Esophagus squamous epithelium (tissue), 4 donors: ENCODE results near the gene TNFRSF18.

ENCODE experiments used
- CTCF ChIP-seq, 6 experiments: fragments of 450-650 bp in 4 of 6; fragments of 200-600 bp in 2 of 6; sonication (generic) in 2 of 6; IDR thresholded peaks; one replicate each; pipeline ENCODE4 v1.5.1; 2016 to 2019; ENCODE audit warnings: antibody characterized with exemption in 6 of 6, mild to moderate bottlenecking in 4 of 6, moderate library complexity in 4 of 6
- POLR2A ChIP-seq, 4 donors: fragments of 450-650 bp; IDR thresholded peaks; one replicate each; pipeline ENCODE4 v1.6.1; 2017; ENCODE audit warnings: antibody characterized with exemption in 4 of 4, mild to moderate bottlenecking in 4 of 4, moderate library complexity in 3 of 4

GRCh38 chr1:1213345-1214265 is 7.2 kb upstream of the TNFRSF18 start, which contains the start of gene TNFRSF4:
- no peak for TF ChIP-seq CTCF (IDR thresholded peaks at IDR 0.05)
- TF ChIP-seq POLR2A (IDR thresholded peaks at IDR 0.05) = no peak
